GM12892 (cell line): Measurements from ENCODE around the gene ALOXE3.

Experiments used
- POLR2A ChIP-seq: IDR thresholded peaks from 2 replicates; pipeline ENCODE4 v1.6.1; 2011; ENCODE audit warnings: low read depth, low read length, control low read depth
- POLR2AphosphoS5 ChIP-seq: IDR thresholded peaks from 2 replicates; pipeline ENCODE4 v1.6.1; 2011; ENCODE audit warnings: low read depth, low read length, control low read depth
- TAF1 ChIP-seq: IDR thresholded peaks from 2 replicates; pipeline ENCODE4 v1.6.1; 2011; ENCODE audit warnings: low read depth, mild to moderate bottlenecking, control low read depth, low read length, borderline replicate concordance

- TF ChIP-seq POLR2A (no peak), POLR2AphosphoS5 (no peak), TAF1 (no peak)
These were observed 40.7 kb upstream of the ALOXE3 start for GRCh38 chr17:8159032-8159400.
